GM15510 (cell line): ENCODE measurements around the gene NUP43.

Experiments
- POLR2A ChIP-seq: IDR thresholded peaks from 3 replicates; pipeline ENCODE4 v1.6.1; 2011; ENCODE audit warnings: borderline replicate concordance; ENCODE audit not compliant: insufficient read length; ENCODE audit errors: extremely low read depth

NUP43 gene

DNA sequence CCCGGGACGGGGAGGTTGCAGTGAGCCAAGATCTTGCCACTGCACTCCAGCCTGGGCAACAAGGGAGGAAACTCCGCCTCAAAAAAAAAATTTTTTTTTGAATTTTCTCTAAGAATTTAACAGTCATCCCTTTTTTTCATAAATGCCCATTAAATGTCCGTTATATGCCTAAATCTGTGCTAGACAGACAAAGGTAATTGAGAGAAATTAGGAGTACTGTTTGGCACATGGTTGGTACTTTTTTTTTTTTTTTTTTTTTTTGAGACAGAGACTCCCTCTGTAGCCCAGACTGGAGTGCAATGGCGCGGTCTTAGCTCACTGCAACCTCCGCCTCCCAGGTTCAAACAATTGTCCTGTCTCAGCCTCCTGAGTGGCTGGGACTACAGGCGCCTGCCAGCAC is 4.9 kb upstream of the NUP43 start:
- TF ChIP-seq POLR2A: no peak

DNA sequence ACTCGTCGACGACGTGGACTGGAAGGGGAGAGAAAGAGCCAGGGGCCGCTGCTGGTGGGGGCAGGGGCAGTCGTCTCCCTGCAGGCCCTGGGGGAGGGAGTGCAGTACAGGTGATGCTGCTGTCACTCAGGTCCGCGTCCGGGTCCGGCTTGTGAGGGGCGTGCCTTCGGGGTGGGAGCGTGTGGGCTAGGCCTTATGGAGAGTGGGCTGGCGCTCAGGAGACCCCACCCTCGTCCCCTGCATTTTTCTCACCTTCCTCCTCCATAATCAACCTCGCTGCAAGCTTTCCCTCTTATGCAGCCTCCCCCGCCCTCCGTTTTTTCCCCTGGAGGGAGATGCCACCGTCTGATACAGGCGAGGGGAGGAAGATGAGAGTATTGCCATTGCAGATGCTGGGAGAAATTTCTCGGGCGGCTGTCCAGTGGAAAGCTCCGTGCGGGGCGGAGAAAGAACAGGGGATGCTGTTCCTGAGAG is 3.8 kb upstream of the NUP43 start:
- no peak for TF ChIP-seq POLR2A

- peak; percentile 94 for TF ChIP-seq POLR2A
Observed at GRCh38 chr6:149749594-149750135, 3.3 kb upstream of the NUP43 start, which contains the start of gene PCMT1. TSS of gene PCMT1 (plus strand) at chr6:149749741. CDS start at chr6:149749902, 161 bp downstream.

DNA sequence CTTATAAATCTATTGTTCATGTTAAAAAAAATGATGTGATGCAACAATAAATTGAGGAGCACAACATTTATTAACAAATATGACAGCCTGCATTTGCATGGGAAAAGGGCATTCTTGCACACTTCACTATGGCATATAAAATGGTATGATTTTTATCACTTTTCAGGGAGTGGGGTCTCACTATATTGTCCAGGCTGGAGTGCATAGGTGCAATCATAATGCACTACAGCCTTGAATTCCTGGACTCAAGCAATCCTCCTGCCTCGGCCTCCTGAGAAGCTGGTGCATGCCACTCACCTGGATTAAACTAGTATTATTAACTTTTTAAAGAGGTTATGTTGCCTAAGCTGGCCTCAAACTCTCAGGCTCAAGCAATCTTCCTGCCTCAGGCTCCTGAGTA is 11.4 kb downstream of the NUP43 start:
- TF ChIP-seq POLR2A: no peak

DNA sequence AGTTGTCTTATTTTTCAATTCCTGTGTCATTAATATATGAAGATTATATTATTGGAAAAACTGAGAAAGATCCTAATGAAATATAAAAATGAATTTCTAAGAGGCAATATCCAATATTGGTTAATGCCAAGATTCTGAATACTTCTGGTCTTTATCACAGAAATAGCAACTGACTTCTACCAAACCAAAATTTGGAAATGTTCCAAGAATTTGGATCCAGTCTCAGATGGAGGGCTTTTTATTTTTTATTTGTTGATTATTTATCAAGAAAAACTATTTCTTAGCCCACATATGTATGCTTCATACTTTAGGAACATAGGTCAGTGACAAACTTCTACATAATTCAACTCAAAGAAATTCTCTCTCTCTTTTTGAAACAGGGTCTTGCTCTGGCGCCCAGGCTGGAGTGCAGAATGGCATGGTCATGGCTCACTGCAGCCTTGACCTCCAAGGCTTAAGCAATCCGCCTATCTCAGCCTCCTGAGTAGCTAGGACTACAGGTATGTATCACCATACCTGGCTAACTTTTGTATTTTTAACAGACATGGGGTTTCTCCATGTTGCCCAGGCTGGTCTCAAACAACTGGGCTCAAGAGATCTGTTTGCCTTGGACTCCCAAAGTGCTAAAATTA is 13.1 kb downstream of the NUP43 start:
- no peak for TF ChIP-seq POLR2A

DNA sequence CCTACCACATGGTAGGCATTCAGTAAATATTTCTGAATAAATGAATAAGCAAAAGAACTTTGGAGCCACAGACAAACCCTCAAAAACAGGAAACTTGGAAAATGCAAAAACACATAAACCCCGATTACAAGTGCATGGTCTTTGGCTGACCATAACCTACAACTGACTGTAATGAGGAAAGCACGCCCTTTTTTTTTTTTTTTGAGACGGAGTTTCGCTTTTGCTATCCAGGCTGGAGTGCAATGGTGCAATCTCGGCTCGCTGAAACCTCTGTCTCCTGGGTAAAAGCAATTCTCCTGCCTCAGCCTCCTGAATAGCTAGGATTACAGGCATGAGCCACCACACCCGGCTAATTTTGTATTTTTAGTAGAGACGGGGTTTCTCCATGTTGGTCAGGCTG is 16.5 kb downstream of the NUP43 start:
- no peak for TF ChIP-seq POLR2A

DNA sequence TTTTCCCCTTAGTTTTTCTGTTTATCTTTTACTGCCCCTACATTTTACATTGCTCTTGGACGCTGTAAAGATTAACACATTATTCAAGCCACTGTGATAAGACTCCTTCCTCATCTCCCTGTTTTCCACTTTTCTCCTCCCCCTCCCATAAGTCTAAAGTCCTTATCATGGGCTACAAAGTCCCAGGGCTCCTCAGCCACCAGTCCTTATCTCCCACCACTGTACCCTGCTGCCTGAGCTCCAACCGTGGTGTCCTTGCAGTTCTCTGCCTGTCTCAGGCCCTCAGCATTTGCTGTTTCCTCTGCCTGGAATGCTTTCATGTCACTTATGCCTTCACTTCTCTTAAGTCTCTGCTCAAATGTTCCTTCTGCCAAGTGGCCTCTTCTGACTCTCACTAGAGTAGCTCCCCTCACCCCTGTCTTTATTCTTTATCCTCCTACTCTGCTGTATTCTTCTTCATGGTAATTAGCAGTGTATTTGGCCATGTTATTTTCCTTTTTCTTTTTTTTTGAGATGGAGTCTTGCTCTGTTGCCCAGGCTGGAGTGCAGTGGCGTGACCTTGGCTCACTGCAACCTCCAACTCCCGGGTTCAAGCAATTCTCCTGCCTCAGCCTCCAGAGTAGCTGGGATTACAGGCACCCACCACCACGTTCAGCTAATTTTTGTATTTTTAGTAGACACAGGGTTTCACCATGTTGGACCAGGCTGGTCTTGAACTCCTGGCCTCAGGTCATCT is 17.7 kb downstream of the NUP43 start:
- no peak for TF ChIP-seq POLR2A

DNA sequence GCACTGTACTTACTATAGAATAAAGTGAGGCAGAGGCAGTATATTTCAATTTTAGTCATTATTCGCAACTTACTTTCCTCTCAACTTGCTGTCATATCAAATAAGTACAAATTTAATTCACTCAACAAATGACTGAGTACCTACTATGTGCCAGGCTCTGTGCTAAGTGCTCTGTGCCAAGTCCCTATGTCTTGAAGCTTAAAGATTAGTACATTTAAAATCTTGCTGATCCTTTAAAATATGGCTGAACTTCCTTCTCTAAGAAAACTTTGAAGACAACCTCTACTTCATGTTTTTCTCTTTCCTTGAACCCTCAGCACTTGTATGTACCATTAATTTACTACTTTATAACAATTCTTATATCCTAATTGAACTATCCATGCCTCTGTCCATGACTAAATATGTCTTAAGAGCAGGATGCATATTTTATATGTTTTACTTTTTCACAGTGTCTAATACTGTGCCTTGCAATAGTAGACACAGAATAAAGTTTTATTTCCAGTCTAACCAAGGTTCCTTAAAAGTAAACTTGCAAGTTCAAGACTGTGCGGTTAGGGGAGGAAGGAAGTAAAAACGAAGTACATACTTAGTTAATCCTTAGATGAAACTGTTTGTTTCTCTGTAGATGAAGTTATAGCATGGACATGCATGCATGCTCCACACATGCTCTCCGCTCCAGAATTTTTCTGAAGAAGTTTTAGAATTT is 18.4 kb downstream of the NUP43 start:
- TF ChIP-seq POLR2A: no peak

DNA sequence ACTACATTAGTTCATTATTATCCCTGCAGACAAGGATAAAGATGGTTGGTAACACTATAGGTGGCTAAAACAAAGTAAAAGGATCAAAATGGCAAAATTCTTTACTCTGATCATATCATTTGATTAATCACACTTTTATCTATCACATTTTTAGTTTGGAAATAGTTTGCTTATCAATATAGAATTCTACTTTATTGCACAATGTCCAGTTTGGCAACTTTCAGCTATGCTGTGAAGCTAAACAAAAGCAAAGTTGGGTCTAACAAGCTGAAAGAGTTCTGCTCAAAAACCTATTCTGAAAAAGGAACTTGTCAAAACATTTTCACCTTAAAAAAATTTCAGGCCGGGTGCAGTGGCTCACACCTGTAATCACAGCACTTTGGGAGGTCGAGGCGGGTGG is 20.5 kb downstream of the NUP43 start:
- TF ChIP-seq POLR2A: no peak

GRCh38 chr6:149723771-149724417 is 22.4 kb downstream of the NUP43 start:
- TF ChIP-seq POLR2A: no peak

DNA sequence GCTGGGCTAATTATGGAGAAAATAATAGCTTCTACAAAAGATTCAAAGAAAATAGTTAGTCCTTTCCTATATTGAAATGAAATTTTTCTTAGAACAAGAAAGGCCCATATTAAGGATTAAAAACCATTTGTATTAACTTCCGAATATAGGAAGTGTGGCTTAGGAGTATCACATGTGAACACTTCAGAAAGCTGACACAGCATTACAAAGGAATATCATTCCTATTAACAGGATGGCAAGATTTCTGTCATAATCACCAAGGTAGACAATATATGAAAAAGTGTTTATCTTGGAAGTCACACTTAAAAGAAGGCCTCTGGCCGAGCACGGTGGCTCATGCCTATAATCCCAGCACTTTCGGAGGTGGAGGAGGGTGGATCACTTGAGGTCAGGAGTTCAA is 23.1 kb downstream of the NUP43 start:
- no peak for TF ChIP-seq POLR2A

- no peak for TF ChIP-seq POLR2A
Observed at GRCh38 chr6:149719531-149719930, 26.8 kb downstream of the NUP43 start.

- peak; percentile 97 for TF ChIP-seq POLR2A
Observed at GRCh38 chr6:149717588-149718458, 28.5 kb downstream of the NUP43 start, which contains the start of gene LATS1. TSS of gene LATS1 (minus strand) at chr6:149718101. CDS start at chr6:149702126, 15,975 bp downstream.

- no peak for TF ChIP-seq POLR2A
Observed at GRCh38 chr6:149717255-149717587, 29.1 kb downstream of the NUP43 start.

DNA sequence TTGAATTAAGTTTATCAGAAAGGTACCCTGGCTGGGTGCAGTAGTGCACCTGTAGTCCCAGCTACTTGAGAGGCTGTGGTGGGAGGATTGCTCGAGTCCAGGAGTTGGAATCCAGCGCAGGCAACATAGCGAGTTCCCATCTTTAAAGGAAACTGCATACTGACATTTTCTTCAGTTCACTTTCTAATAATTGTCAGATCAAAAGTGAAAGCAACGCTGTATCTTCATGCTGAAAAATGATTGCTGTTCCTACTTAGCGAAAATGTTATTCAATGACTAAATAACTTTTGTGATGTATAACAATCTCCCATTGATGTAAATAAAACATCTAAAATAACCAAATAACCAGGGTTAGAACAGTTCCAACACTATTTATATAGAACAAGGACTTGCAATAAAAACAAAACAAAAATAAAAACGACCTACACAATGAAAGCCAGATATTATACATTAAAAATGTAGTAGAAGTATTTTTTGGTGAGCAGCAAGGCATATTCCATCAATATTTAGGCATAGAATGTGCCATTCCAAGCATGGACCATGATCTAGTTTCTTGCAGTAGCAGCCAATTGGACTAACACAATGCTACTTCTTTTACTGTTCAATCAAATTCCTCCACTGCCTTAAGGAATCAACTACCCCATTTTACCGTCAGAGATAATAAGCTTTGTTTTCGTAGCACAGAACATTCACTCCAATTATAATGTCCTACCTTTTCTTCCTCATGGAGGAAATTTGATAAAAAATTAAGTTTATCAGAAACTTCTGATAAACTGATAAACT is 30.0 kb downstream of the NUP43 start:
- TF ChIP-seq POLR2A: no peak
